ENCODE data around the gene CIITA. TPM values are rescaled to one million over a fixed set of nuclear protein-coding genes. Genes with fewer than 3 reads are reported as not detected.

CIITA gene
- total RNA-seq, 1 donor from 2014 or later: 401 TPM

DNA sequence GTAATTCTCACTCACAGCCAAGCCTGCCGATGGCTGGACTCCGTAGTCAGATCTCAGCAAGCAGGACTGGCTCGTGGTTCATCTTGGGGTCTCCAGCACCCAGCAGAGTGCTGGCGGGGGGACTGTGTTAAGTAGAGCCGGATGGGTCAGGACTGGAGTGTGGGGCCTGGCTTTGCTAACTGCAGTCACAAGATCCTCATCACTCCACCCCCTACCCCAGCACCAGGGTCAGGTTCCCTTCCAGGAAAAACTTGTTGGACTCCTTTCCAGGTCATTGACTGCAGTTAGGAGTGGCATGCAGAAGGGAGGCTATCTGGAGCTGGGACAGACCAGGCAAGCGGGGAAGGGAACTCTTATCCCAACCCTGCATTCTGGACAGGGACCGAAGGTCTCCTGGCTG lies 6.0 kb downstream of the CIITA start:
- Mint-ChIP-seq H3K27ac (peak overlapping the region; percentile 87), H3K36me3 (ENCODE audit: low read depth) (peaks cover 92% of the 10 kb centered on the region), H3K4me3 (peak overlapping the region; percentile 55), H3K9me3 (no peaks in the 10 kb centered on the region), H3K27me3 (no peaks in the 10 kb centered on the region), H3K4me1 (peaks cover 81% of the 10 kb centered on the region)
- DNase-seq: no peak
- ChIA-PET POLR2A (interaction anchor here (1.0 to 4.4 kb wide), 5 partner anchors 8 to 131 kb away, joined by 3 to 58 read pairs (median 6); no protein-coding TSS in a partner anchor), CTCF (interaction anchor here (2.9 kb wide), 1 partner anchor 36 kb away, joined by 11 read pairs; no protein-coding TSS in a partner anchor)
- no peak for ATAC-seq (ENCODE audit: low read depth)
- intact Hi-C loops (cut with micrococcal nuclease): no loop called here
- TF ChIP-seq CTCF (IDR thresholded peaks at IDR 0.05): no peak

- POLR2A ChIA-PET: interaction anchor here (1.1 to 2.4 kb wide), 8 partner anchors 9 to 132 kb away, joined by 3 to 14 read pairs (median 6); partner anchors contain the start of gene CIITA
- CTCF ChIA-PET: no interaction called here
- H3K27me3 Mint-ChIP-seq: no peaks in the 10 kb centered on the region
- TF ChIP-seq CTCF (IDR thresholded peaks at IDR 0.05): no peak
- H3K4me1 Mint-ChIP-seq: peaks cover 98% of the 10 kb centered on the region
- no peaks in the 10 kb centered on the region for H3K9me3 Mint-ChIP-seq
- ATAC-seq (ENCODE audit: low read depth) (peak; percentile 10), DNase-seq (no peak)
- peaks cover 89% of the 10 kb centered on the region for H3K36me3 Mint-ChIP-seq (ENCODE audit: low read depth)
- peak overlapping the region; percentile 55 for H3K4me3 Mint-ChIP-seq
- peak overlapping the region; percentile 87 for H3K27ac Mint-ChIP-seq
- intact Hi-C loops (cut with micrococcal nuclease): no loop called here
Observed at GRCh38 chr16:10885246-10885645, 8.2 kb downstream of the CIITA start.

DNA sequence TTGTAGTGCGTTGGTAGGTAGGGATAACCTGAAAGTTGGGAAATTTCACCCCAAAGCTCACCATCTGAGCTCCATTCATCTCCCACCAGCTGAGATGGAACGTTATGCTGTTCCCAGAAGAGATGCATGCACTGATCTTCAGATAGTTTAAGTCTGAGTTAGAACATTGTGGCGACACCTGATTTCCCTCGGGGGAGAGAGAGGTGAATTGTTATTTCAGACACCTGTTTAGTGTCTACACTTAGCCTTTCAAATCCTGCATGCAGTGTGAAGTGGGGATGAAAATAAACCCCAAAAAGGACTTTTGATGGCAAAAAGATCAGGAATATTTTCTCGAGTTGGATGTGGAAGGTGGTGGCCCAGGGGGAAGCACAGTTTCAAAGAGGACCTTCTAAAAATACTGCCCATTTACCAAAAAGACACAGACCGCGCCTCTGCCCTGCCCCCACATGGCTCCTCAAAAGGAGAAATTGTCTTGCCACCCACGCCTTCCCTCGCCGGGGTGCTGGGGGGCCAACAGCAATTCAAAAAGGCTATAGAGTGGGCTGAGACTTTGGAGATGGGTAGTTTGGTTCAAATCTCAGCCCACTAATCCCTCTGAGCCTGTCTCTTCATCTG lies 11.4 kb downstream of the CIITA start:
- H3K4me3 Mint-ChIP-seq: peak overlapping the region; percentile 82
- peak overlapping the region; percentile 87 for H3K27ac Mint-ChIP-seq
- intact Hi-C loops (cut with micrococcal nuclease): no loop called here
- peaks cover 85% of the 10 kb centered on the region for H3K36me3 Mint-ChIP-seq (ENCODE audit: low read depth)
- ATAC-seq (ENCODE audit: low read depth) (peak; percentile 6), DNase-seq (no peak)
- ChIA-PET CTCF (interaction anchor here (0.7 to 7.5 kb wide), 3 partner anchors 11 to 33 kb away, joined by 3 to 76 read pairs (median 3); partner anchors contain the start of gene CIITA), POLR2A (interaction anchor here (0.9 to 7.9 kb wide), 17 partner anchors 9 to 336 kb away, joined by 3 to 318 read pairs (median 6); partner anchors contain the start of genes CIITA and NUBP1)
- no peak for TF ChIP-seq CTCF (IDR thresholded peaks at IDR 0.05)
- no peaks in the 10 kb centered on the region for H3K27me3 Mint-ChIP-seq
- H3K9me3 Mint-ChIP-seq: peaks cover 2% of the 10 kb centered on the region
- peaks cover 99% of the 10 kb centered on the region for H3K4me1 Mint-ChIP-seq

GRCh38 chr16:10889855-10890254 lies 12.9 kb downstream of the CIITA start:
- peak overlapping the region; percentile 82 for H3K4me3 Mint-ChIP-seq
- ATAC-seq (ENCODE audit: low read depth): no peak

More at GRCh38 chr16:10889855-10890254, 12.9 kb downstream of the CIITA start:
- Mint-ChIP-seq H3K4me1 (peaks cover 99% of the 10 kb centered on the region), H3K9me3 (peaks cover 2% of the 10 kb centered on the region), H3K27me3 (no peaks in the 10 kb centered on the region), H3K27ac (peak overlapping the region; percentile 87), H3K36me3 (ENCODE audit: low read depth) (peaks cover 83% of the 10 kb centered on the region)
- no peak for TF ChIP-seq CTCF (IDR thresholded peaks at IDR 0.05)
- POLR2A ChIA-PET: interaction anchor here (0.6 to 7.9 kb wide), 21 partner anchors 7 to 1799 kb away, joined by 3 to 318 read pairs (median 5); partner anchors contain the start of genes CIITA, DEXI, HAPSTR1 and NUBP1
- CTCF ChIA-PET: interaction anchor here (4.0 to 7.5 kb wide), 2 partner anchors 13 to 22 kb away, joined by 19 to 76 read pairs; partner anchors contain the start of gene CIITA
- intact Hi-C loops (cut with micrococcal nuclease): no loop called here
- no peak for DNase-seq
